ENCODE results near the gene SGMS1.

The SGMS1 gene

GRCh38 chr10:50607356-50607925 lies 16.3 kb downstream of the SGMS1 start:
- no peak for ATAC-seq
- TF ChIP-seq ZNF70 (CRISPR knock-in tag; IDR thresholded peaks at IDR 0.05) (no peak), ESRRG (CRISPR knock-in tag; IDR thresholded peaks at IDR 0.05) (no peak), ZNF8 (CRISPR knock-in tag; IDR thresholded peaks at IDR 0.05) (no peak), SNAI2 (CRISPR knock-in tag; IDR thresholded peaks at IDR 0.05) (no peak), TCF4 (CRISPR knock-in tag; IDR thresholded peaks at IDR 0.05; ENCODE audit: borderline replicate concordance) (no peak), ZFP3 (CRISPR knock-in tag; IDR thresholded peaks at IDR 0.05) (no peak), GLIS3 (CRISPR knock-in tag; IDR thresholded peaks at IDR 0.05) (no peak), ISL1 (CRISPR knock-in tag; IDR thresholded peaks at IDR 0.05) (no peak), CSDC2 (CRISPR knock-in tag; IDR thresholded peaks at IDR 0.05) (no peak), ARNTL (CRISPR knock-in tag; IDR thresholded peaks at IDR 0.05; ENCODE audit: borderline replicate concordance, low read depth) (no peak), ZNF565 (CRISPR knock-in tag; conservative IDR thresholded peaks at IDR 0.05; ENCODE audit: low read depth) (no peak), CREB5 (CRISPR knock-in tag; IDR thresholded peaks at IDR 0.05; ENCODE audit: low read depth) (no peak), CSRNP3 (CRISPR knock-in tag; IDR thresholded peaks at IDR 0.05) (no peak), PATZ1 (CRISPR knock-in tag; IDR thresholded peaks at IDR 0.05; ENCODE audit: borderline replicate concordance) (no peak), ZC3H10 (CRISPR knock-in tag; IDR thresholded peaks at IDR 0.05) (no peak), RARB (CRISPR knock-in tag; IDR thresholded peaks at IDR 0.05) (no peak), ZFP30 (CRISPR knock-in tag; IDR thresholded peaks at IDR 0.05) (no peak), OSR1 (CRISPR knock-in tag; IDR thresholded peaks at IDR 0.05) (no peak)
- TF ChIP-seq, protein P1, sequence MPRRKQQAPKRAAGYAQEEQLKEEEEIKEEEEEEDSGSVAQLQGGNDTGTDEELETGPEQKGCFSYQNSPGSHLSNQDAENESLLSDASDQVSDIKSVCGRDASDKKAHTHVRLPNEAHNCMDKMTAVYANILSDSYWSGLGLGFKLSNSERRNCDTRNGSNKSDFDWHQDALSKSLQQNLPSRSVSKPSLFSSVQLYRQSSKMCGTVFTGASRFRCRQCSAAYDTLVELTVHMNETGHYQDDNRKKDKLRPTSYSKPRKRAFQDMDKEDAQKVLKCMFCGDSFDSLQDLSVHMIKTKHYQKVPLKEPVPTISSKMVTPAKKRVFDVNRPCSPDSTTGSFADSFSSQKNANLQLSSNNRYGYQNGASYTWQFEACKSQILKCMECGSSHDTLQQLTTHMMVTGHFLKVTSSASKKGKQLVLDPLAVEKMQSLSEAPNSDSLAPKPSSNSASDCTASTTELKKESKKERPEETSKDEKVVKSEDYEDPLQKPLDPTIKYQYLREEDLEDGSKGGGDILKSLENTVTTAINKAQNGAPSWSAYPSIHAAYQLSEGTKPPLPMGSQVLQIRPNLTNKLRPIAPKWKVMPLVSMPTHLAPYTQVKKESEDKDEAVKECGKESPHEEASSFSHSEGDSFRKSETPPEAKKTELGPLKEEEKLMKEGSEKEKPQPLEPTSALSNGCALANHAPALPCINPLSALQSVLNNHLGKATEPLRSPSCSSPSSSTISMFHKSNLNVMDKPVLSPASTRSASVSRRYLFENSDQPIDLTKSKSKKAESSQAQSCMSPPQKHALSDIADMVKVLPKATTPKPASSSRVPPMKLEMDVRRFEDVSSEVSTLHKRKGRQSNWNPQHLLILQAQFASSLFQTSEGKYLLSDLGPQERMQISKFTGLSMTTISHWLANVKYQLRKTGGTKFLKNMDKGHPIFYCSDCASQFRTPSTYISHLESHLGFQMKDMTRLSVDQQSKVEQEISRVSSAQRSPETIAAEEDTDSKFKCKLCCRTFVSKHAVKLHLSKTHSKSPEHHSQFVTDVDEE (CRISPR knock-in tag; IDR thresholded peaks at IDR 0.05): no peak

DNA sequence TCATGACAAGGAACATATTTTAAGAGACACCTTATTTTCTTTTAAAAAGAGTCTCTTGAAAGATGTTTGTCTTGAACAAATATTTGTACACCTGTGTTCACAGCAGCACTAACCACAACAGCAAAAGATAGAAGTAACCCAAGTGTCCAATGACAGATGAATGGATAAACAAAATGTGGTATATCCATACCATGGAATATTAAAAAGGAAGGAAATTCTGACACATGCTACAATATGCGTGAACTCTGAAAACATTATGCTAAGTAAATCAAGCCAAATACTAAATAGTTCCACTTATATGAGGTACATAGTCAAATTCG lies 17.8 kb downstream of the SGMS1 start:
- no peak for ATAC-seq
- TF ChIP-seq CREB5 (CRISPR knock-in tag; IDR thresholded peaks at IDR 0.05; ENCODE audit: low read depth) (no peak), ARNTL (CRISPR knock-in tag; IDR thresholded peaks at IDR 0.05; ENCODE audit: borderline replicate concordance, low read depth) (no peak), ZFP30 (CRISPR knock-in tag; IDR thresholded peaks at IDR 0.05) (no peak), GLIS3 (CRISPR knock-in tag; IDR thresholded peaks at IDR 0.05) (no peak), CSRNP3 (CRISPR knock-in tag; IDR thresholded peaks at IDR 0.05) (no peak), SNAI2 (CRISPR knock-in tag; IDR thresholded peaks at IDR 0.05) (no peak), ISL1 (CRISPR knock-in tag; IDR thresholded peaks at IDR 0.05) (no peak), PATZ1 (CRISPR knock-in tag; IDR thresholded peaks at IDR 0.05; ENCODE audit: borderline replicate concordance) (no peak), PPARA (CRISPR knock-in tag; IDR thresholded peaks at IDR 0.05; ENCODE audit: borderline replicate concordance) (no peak), ZFP3 (CRISPR knock-in tag; IDR thresholded peaks at IDR 0.05) (no peak), ESRRG (CRISPR knock-in tag; IDR thresholded peaks at IDR 0.05) (no peak)

Measured in SK-N-SH treated with all-trans-retinoic acid at 6 μM for 48 hours (cell line).